Astrocyte (in vitro differentiated cells and primary cell): ENCODE results near the gene HTR7.

Source experiments
- EZH2 ChIP-seq: IDR thresholded peaks from 2 replicates; pipeline ENCODE4 v1.6.1; 2012; ENCODE audit warnings: mild to moderate bottlenecking, low read length, inconsistent platforms; ENCODE audit not compliant: insufficient read depth
- TF ChIP-seq, protein P1 (sequence below): IDR thresholded peaks from 2 replicates; pipeline ENCODE4 v1.5.1; 2011; ENCODE audit warnings: low read depth, mild to moderate bottlenecking, inconsistent platforms, low read length, moderate library complexity; ENCODE audit not compliant: insufficient read depth

DNA sequence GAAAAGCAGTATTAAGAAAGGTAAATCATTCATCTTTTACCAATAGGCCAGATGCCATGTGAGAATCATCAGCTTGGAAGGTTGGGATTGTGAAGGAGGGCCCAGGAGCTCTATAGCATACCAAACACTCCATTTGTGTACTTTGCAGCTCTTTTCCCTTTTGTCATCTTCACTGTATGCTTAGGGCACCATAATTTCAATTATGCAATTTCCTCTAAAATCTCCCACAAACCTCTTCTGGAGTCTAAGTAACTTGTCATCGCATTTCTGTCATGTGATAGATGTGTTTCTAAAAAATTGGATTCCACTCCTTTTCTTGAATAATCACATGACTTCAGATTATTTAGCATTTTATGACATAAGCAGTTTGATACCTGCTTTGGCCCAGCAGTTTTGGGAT is 31.8 kb upstream of the HTR7 start:
- TF ChIP-seq, protein P1, sequence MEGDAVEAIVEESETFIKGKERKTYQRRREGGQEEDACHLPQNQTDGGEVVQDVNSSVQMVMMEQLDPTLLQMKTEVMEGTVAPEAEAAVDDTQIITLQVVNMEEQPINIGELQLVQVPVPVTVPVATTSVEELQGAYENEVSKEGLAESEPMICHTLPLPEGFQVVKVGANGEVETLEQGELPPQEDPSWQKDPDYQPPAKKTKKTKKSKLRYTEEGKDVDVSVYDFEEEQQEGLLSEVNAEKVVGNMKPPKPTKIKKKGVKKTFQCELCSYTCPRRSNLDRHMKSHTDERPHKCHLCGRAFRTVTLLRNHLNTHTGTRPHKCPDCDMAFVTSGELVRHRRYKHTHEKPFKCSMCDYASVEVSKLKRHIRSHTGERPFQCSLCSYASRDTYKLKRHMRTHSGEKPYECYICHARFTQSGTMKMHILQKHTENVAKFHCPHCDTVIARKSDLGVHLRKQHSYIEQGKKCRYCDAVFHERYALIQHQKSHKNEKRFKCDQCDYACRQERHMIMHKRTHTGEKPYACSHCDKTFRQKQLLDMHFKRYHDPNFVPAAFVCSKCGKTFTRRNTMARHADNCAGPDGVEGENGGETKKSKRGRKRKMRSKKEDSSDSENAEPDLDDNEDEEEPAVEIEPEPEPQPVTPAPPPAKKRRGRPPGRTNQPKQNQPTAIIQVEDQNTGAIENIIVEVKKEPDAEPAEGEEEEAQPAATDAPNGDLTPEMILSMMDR = no peak
- TF ChIP-seq EZH2 = no peak
